WERI-Rb-1 (cell line): ENCODE data around the gene ANKRD63.

ENCODE experiments used
- DNase-seq: peaks from one replicate; pipeline ENCODE4 v3.0.0-alpha.2; 2020
- H3K27ac ChIP-seq: fragments of 250-450 bp; sonication (Bioruptor Pico); 2 replicates; pipeline ENCODE4 v1.5.1; 2020; ENCODE audit warnings: mild to moderate bottlenecking, moderate library complexity
- H3K27me3 ChIP-seq: fragments of 250-450 bp; sonication (Bioruptor Pico); 2 replicates; pipeline ENCODE4 v1.5.1; 2021; ENCODE audit warnings: mild to moderate bottlenecking, low read depth, moderate library complexity; ENCODE audit not compliant: insufficient read depth, severe bottlenecking
- H3K36me3 ChIP-seq: fragments of 250-450 bp; sonication (Bioruptor Pico); 2 replicates; pipeline ENCODE4 v1.5.1; 2020; ENCODE audit warnings: mild to moderate bottlenecking, moderate library complexity
- H3K4me3 ChIP-seq: 2 replicates; pipeline ENCODE4 v1.5.1; 2011; ENCODE audit warnings: low read depth, mild to moderate bottlenecking, control low read depth, low read length
- H3K9me3 ChIP-seq: fragments of 250-450 bp; sonication (Bioruptor Pico); 2 replicates; pipeline ENCODE4 v1.5.1; 2021; ENCODE audit warnings: mild to moderate bottlenecking, moderate library complexity; ENCODE audit not compliant: severe bottlenecking
- TF ChIP-seq, protein P1 (sequence below): IDR thresholded peaks from 2 replicates; pipeline ENCODE4 v1.5.1; 2011; ENCODE audit warnings: low read depth, mild to moderate bottlenecking, control low read depth, inconsistent platforms, low read length

Gene ANKRD63

DNA sequence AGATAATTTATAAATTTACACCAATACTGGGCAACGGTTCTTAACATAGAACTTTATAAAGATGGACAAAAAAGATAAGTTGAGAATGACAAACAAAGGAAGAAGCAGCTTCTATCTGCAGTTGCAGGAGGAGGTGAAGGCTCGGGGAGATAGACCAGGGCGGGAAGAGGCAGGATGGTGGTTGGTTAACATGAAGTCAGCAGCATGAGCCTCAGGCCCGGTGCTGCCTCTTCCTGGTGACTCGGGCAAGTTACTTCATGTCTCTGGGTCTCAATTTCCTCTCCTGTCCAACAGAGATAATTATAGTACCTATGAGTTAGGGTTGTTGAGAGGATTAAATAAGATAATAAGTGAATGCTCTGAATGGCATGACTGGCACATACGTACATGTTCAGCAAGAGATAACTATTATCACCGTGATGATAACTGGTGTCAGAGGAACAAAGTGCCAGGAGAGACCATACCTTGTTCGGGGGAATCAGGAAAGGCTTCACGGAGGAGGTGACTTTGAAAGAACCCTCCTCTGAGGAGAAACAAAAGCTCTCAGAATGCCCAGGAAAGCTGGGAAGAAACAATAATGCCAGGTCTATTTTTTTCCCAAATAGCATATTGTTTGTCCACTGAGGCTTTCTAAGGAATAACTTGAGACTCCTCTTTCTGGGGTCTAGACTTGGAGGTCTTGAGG, 39.6 kb downstream of the ANKRD63 start:
- H3K4me3 ChIP-seq = no peak overlapping the region
- no peak for DNase-seq
- H3K9me3 ChIP-seq = no peaks in the 10 kb centered on the region
- TF ChIP-seq, protein P1, sequence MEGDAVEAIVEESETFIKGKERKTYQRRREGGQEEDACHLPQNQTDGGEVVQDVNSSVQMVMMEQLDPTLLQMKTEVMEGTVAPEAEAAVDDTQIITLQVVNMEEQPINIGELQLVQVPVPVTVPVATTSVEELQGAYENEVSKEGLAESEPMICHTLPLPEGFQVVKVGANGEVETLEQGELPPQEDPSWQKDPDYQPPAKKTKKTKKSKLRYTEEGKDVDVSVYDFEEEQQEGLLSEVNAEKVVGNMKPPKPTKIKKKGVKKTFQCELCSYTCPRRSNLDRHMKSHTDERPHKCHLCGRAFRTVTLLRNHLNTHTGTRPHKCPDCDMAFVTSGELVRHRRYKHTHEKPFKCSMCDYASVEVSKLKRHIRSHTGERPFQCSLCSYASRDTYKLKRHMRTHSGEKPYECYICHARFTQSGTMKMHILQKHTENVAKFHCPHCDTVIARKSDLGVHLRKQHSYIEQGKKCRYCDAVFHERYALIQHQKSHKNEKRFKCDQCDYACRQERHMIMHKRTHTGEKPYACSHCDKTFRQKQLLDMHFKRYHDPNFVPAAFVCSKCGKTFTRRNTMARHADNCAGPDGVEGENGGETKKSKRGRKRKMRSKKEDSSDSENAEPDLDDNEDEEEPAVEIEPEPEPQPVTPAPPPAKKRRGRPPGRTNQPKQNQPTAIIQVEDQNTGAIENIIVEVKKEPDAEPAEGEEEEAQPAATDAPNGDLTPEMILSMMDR = no peak
- H3K27ac ChIP-seq = no peak overlapping the region
- H3K36me3 ChIP-seq = no peaks in the 10 kb centered on the region
- H3K27me3 ChIP-seq = no peaks in the 10 kb centered on the region

DNA sequence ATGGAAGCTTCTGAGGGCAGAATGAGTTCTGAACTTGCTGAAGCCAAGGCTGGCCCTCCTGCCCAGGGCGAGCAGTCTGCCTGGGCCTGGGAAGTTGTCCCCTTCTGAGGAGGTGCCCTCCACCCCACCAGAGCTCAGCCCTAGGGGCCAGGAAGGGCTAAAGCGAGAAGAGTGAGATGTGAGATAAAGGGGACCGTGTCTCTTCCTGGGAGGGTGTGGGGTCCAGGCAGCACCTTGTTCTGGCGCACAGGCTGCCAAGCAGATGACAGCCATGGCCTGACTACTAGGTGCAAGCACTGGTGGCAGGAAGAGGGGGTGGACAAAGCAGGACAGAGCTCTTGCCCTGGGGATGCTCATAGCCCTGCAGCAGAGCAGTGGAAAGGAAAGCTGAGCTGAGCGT, 40.3 kb downstream of the ANKRD63 start:
- DNase-seq = no peak
- Histone ChIP-seq H3K27ac (no peak overlapping the region), H3K4me3 (no peak overlapping the region), H3K9me3 (no peaks in the 10 kb centered on the region), H3K36me3 (no peaks in the 10 kb centered on the region), H3K27me3 (no peaks in the 10 kb centered on the region)
- TF ChIP-seq, protein P1 = no peak

DNA sequence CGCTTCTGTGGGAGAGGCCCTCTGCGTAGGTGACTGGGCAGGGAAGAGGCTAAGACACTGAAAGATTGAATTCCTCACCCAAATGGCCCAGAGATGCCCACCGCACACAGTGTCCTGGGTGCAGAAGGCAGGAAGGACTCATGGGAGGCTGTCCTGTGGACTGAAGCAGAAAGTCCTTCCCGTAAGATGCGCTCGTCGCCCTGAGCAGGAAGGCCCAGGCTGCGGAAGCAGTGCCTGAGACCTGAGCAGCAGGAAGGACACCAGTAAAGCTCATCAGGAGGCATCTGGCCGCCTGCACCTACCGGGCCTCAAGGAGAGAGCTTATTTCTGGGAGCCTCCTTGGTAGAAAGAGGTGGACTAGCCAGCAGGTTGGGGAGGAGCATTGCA, 40.7 kb downstream of the ANKRD63 start:
- no peak overlapping the region for H3K27ac ChIP-seq
- no peaks in the 10 kb centered on the region for H3K36me3 ChIP-seq
- TF ChIP-seq, protein P1 = no peak
- no peak overlapping the region for H3K4me3 ChIP-seq
- no peak for DNase-seq
- no peaks in the 10 kb centered on the region for H3K9me3 ChIP-seq
- no peaks in the 10 kb centered on the region for H3K27me3 ChIP-seq

DNA sequence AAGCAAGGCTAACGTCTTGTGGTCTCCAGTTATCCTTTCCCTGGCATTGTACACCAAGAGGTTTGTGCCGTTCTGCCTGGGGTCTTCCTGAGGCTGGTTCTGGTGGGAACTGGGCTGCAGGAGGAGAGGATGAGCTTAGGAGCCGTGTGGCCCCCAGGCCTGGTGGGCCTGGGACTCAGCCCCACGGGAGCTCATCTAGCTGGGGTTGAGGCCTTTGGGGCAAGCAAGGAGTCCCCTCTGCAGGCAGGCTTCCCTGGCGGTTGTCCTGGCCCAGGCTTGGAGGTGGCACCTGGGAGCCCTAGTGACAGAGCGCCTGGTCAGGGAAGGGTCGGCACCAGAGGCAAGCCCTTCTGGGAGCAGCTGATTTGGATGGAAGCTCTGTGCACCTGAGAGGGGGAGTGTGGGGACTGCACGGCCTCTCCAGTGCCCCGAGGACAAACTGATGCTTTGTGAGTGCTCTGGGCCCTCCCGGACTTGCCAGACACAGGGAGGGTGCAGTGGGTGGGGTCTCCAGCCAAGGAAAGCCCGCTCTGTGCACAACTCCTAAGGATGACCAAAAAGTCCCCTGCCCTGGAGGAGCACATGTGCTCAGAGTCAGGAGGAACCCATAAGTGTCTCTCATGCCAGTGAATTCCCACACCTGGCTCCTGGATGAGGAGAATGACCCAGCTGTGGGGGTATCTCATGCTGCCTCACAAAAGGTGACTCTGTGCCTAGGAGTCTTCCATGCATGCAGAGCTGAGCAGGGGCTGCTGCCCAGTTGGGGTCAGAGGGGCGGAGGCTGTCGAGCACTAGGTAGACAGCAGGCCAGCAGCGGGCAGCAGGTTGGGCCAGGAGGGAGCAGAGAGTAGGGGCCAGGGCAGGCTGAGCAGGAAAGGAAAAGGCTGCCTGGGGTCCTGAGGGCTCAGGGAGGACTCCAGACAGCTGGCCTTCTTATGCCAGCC, 41.3 kb downstream of the ANKRD63 start:
- Histone ChIP-seq H3K4me3 (no peak overlapping the region), H3K9me3 (no peaks in the 10 kb centered on the region), H3K27ac (no peak overlapping the region), H3K27me3 (no peaks in the 10 kb centered on the region), H3K36me3 (no peaks in the 10 kb centered on the region)
- TF ChIP-seq, protein P1 = no peak
- no peak for DNase-seq

DNA sequence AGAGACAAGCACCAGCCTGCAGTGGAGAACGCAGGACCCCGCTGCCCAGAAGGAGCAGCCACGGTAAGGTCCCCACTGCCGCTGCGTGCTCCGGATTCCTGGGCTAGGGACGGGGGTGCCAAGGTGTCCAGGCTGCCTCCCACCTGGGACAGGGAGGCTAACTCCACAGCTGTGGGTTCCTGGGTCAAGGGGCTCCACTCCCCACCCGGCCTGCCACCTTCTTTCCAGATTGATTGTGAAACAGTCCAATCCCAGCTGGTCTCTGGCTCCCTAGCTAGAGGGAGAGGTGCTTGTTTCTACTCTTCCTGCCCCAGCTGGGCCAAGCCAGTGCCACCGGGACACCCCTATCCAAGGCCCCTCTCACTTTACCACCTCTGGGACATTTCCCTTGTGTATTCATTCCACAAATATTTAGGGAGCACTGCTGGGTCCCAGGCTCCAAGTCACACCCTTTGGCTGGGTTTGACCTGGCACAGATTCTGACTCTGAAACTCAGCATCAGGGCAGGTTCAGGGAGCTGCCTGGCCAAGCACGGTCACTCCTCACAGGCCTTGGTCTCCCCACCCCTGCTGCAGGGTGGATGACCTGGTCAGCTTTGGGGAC, 42.1 kb downstream of the ANKRD63 start:
- Histone ChIP-seq H3K36me3 (no peaks in the 10 kb centered on the region), H3K9me3 (no peaks in the 10 kb centered on the region), H3K4me3 (no peak overlapping the region), H3K27ac (no peak overlapping the region), H3K27me3 (no peaks in the 10 kb centered on the region)
- TF ChIP-seq, protein P1 = no peak
- no peak for DNase-seq
